NCI-H2107 treated with DMSO at 0.1 percent for 48 hours (cell line): ENCODE results near the gene CBLB.
"Not testable (repeated sequence)": the region's sequence is repeated elsewhere in the genome, so short reads cannot be mapped to it uniquely, and the experiment has no call there.

Experiments used
- DNase-seq: peaks from one replicate; lab custom pipeline; 2025; ENCODE audit not compliant: unreplicated experiment; lab: John Stamatoyannopoulos, UW

The CBLB gene

GRCh38 chr3:105762749-105763658, 105.8 kb downstream of the CBLB start:
- no peak for DNase-seq

GRCh38 chr3:105762214-105762613, 106.6 kb downstream of the CBLB start:
- DNase-seq, result not testable (repeated sequence)

GRCh38 chr3:105759442-105760078, 109.3 kb downstream of the CBLB start:
- no peak for DNase-seq

- no peak for DNase-seq
These were observed 110.4 kb downstream of the CBLB start for GRCh38 chr3:105758451-105758850.

GRCh38 chr3:105755121-105755886, 113.5 kb downstream of the CBLB start:
- no peak for DNase-seq

- no peak for DNase-seq
These were observed 115.9 kb downstream of the CBLB start for GRCh38 chr3:105752791-105753415.

- no peak for DNase-seq
These were observed 121.1 kb downstream of the CBLB start for GRCh38 chr3:105747696-105748095.

GRCh38 chr3:105747060-105747541, 121.7 kb downstream of the CBLB start:
- DNase-seq, result no peak

GRCh38 chr3:105746231-105746996, 122.4 kb downstream of the CBLB start:
- DNase-seq, result no peak

GRCh38 chr3:105745046-105745445, 123.8 kb downstream of the CBLB start:
- no peak for DNase-seq

GRCh38 chr3:105744202-105744601, 124.6 kb downstream of the CBLB start:
- no peak for DNase-seq

GRCh38 chr3:105733356-105733755, 135.5 kb downstream of the CBLB start:
- DNase-seq, result no peak

GRCh38 chr3:105731686-105732085, 137.1 kb downstream of the CBLB start:
- no peak for DNase-seq

GRCh38 chr3:105730801-105731354, 137.9 kb downstream of the CBLB start:
- DNase-seq, result no peak

- no peak for DNase-seq
These were observed 139.1 kb downstream of the CBLB start for GRCh38 chr3:105729667-105730066.

GRCh38 chr3:105728771-105729312, 140.0 kb downstream of the CBLB start:
- DNase-seq, result no peak

- DNase-seq, result not testable (repeated sequence)
These were observed 141.8 kb downstream of the CBLB start for GRCh38 chr3:105727036-105727435.

- no peak for DNase-seq
These were observed 145.8 kb downstream of the CBLB start for GRCh38 chr3:105722943-105723556.

GRCh38 chr3:105719791-105720190, 149.0 kb downstream of the CBLB start:
- DNase-seq, result no peak
